MM.1S (cell line): ENCODE results near the gene SUSD2.
"Not testable (repeated sequence)": the region's sequence is repeated elsewhere in the genome, so short reads cannot be mapped to it uniquely, and the experiment has no call there.

Experiments used
- DNase-seq: peaks from one replicate; pipeline ENCODE4 v3.0.0-alpha.2; 2015
- H2AFZ ChIP-seq: fragments of 300-600 bp; sonication (generic); 2 replicates; pipeline ENCODE4 v1.6.0; 2016; ENCODE audit warnings: antibody characterized with exemption, low read length
- H3F3A ChIP-seq: fragments of 300-600 bp; sonication (generic); 2 replicates; pipeline ENCODE4 v1.6.1; 2016; ENCODE audit warnings: mild to moderate bottlenecking, antibody characterized with exemption, low read length, moderate library complexity, mixed read lengths; ENCODE audit not compliant: insufficient read depth
- H3K27ac ChIP-seq: fragments of 300-600 bp; sonication (generic); 2 replicates; pipeline ENCODE4 v1.5.1; 2016; ENCODE audit warnings: mild to moderate bottlenecking, low read length
- H3K27me3 ChIP-seq: fragments of 300-600 bp; sonication (generic); replicated peaks from 2 replicates; pipeline ENCODE4 v1.6.0; 2016; ENCODE audit warnings: low read length; ENCODE audit not compliant: insufficient read depth
- H3K36me3 ChIP-seq: fragments of 300-600 bp; sonication (generic); replicated peaks from 2 replicates; pipeline ENCODE4 v1.6.1; 2016; ENCODE audit warnings: mild to moderate bottlenecking, low read length, mixed read lengths; ENCODE audit not compliant: insufficient read depth
- H3K4me1 ChIP-seq: fragments of 300-600 bp; sonication (generic); 2 replicates; pipeline ENCODE4 v1.6.1; 2016; ENCODE audit warnings: low read length, mixed read lengths
- H3K4me2 ChIP-seq: fragments of 300-600 bp; sonication (generic); 2 replicates; pipeline ENCODE4 v1.6.0; 2016; ENCODE audit warnings: low read depth, low read length
- H3K4me3 ChIP-seq: fragments of 300-600 bp; sonication (generic); 2 replicates; pipeline ENCODE4 v1.5.1; 2016; ENCODE audit warnings: low read length, mixed read lengths
- H3K79me2 ChIP-seq: fragments of 300-600 bp; sonication (generic); 2 replicates; pipeline ENCODE4 v1.6.1; 2016; ENCODE audit warnings: mixed run types, low read length, mixed read lengths
- H3K9ac ChIP-seq: fragments of 300-600 bp; sonication (generic); 2 replicates; pipeline ENCODE4 v1.6.1; 2016; ENCODE audit warnings: low read length, mixed read lengths
- H3K9me2 ChIP-seq: fragments of 300-600 bp; sonication (generic); replicated peaks from 2 replicates; pipeline ENCODE4 v1.6.1; 2016; ENCODE audit warnings: mild to moderate bottlenecking, low read length, mixed read lengths; ENCODE audit not compliant: insufficient read depth
- H3K9me3 ChIP-seq: fragments of 300-600 bp; sonication (generic); replicated peaks from 2 replicates; pipeline ENCODE4 v1.6.1; 2016; ENCODE audit warnings: mild to moderate bottlenecking, low read length, mixed read lengths; ENCODE audit not compliant: insufficient read depth
- H4K20me1 ChIP-seq: fragments of 300-600 bp; sonication (generic); 2 replicates; pipeline ENCODE4 v1.6.1; 2016; ENCODE audit warnings: mild to moderate bottlenecking, low read length, moderate library complexity, mixed read lengths; ENCODE audit not compliant: insufficient read depth
- EZH2 ChIP-seq: fragments of 300-600 bp; sonication (generic); optimal IDR thresholded peaks from 2 replicates; pipeline ENCODE3; 2017; ENCODE audit warnings: low read depth, mild to moderate bottlenecking, antibody characterized with exemption, low read length, mixed read lengths
- EZH2phosphoT487 ChIP-seq: fragments of 300-600 bp; sonication (generic); IDR thresholded peaks from 2 replicates; pipeline ENCODE4 v1.6.1; 2018; ENCODE audit warnings: antibody characterized with exemption, low read length
- TF ChIP-seq, protein P1 (sequence below): fragments of 300-600 bp; sonication (generic); IDR thresholded peaks from 2 replicates; pipeline ENCODE4 v1.5.1; 2016; ENCODE audit warnings: antibody characterized with exemption, low read length, mixed read lengths

The SUSD2 gene

DNA sequence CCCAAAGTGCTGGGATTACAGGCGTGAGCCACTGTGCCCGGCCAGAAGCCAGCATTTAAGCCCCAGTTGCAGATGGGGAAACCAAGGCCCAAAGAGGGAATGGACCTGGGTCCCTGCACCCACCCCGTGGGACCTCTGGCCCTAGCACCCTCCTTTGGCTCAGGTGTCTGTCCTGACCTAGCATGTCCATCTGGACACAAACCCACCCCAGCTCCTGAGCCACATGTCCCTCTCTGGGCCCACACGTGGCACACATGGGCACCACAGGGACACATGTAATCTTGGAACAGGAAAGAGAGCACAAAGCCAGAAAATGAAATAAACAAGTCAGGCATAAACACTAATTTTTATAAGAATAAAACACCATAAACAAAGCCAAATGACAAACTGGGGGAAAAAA is 54.0 kb downstream of the SUSD2 start:
- no peak overlapping the region for H2AFZ ChIP-seq
- TF ChIP-seq EZH2phosphoT487 (no peak), EZH2 (no peak)
- TF ChIP-seq, protein P1, sequence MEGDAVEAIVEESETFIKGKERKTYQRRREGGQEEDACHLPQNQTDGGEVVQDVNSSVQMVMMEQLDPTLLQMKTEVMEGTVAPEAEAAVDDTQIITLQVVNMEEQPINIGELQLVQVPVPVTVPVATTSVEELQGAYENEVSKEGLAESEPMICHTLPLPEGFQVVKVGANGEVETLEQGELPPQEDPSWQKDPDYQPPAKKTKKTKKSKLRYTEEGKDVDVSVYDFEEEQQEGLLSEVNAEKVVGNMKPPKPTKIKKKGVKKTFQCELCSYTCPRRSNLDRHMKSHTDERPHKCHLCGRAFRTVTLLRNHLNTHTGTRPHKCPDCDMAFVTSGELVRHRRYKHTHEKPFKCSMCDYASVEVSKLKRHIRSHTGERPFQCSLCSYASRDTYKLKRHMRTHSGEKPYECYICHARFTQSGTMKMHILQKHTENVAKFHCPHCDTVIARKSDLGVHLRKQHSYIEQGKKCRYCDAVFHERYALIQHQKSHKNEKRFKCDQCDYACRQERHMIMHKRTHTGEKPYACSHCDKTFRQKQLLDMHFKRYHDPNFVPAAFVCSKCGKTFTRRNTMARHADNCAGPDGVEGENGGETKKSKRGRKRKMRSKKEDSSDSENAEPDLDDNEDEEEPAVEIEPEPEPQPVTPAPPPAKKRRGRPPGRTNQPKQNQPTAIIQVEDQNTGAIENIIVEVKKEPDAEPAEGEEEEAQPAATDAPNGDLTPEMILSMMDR: no peak
- H3K4me3 ChIP-seq: no peak overlapping the region
- H4K20me1 ChIP-seq: no peaks in the 10 kb centered on the region
- H3K9ac ChIP-seq: no peak overlapping the region
- DNase-seq: no peak
- H3K79me2 ChIP-seq: no peaks in the 10 kb centered on the region
- no peak overlapping the region for H3K27ac ChIP-seq
- H3K36me3 ChIP-seq: no peaks in the 10 kb centered on the region
- no peaks in the 10 kb centered on the region for H3K9me2 ChIP-seq
- no peaks in the 10 kb centered on the region for H3F3A ChIP-seq
- H3K4me2 ChIP-seq: no peak overlapping the region
- no peaks in the 10 kb centered on the region for H3K4me1 ChIP-seq
- H3K27me3 ChIP-seq: no peaks in the 10 kb centered on the region
- H3K9me3 ChIP-seq: no peaks in the 10 kb centered on the region

DNA sequence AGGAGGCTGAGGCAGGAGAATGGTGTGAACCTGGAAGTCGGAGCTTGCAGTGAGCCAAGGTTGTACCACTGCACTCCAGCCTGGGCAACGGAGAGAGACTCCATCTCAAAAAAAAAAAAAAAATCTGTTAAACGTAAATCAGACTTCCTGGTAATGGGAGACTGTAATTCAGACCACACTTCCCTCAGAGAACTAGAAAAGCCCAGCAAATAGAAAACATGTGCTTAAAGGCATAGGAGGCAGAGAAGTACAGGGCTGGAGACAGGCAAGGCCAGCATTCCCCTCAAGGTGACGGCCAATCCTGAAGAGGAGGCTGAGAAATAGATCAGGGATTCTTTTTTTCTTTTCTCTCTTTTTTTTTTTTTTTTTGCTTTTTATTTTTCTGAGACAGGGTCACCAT is 55.4 kb downstream of the SUSD2 start:
- H3F3A ChIP-seq: no peaks in the 10 kb centered on the region
- no peak overlapping the region for H3K4me2 ChIP-seq
- no peaks in the 10 kb centered on the region for H4K20me1 ChIP-seq
- no peak overlapping the region for H2AFZ ChIP-seq
- H3K27me3 ChIP-seq: no peaks in the 10 kb centered on the region
- no peaks in the 10 kb centered on the region for H3K9me3 ChIP-seq
- H3K27ac ChIP-seq: no peak overlapping the region
- DNase-seq: no peak
- H3K9me2 ChIP-seq: no peaks in the 10 kb centered on the region
- no peaks in the 10 kb centered on the region for H3K36me3 ChIP-seq
- H3K4me3 ChIP-seq: no peak overlapping the region
- TF ChIP-seq EZH2 (no peak), EZH2phosphoT487 (no peak)
- TF ChIP-seq, protein P1: no peak
- no peak overlapping the region for H3K9ac ChIP-seq
- no peaks in the 10 kb centered on the region for H3K79me2 ChIP-seq
- no peaks in the 10 kb centered on the region for H3K4me1 ChIP-seq

DNA sequence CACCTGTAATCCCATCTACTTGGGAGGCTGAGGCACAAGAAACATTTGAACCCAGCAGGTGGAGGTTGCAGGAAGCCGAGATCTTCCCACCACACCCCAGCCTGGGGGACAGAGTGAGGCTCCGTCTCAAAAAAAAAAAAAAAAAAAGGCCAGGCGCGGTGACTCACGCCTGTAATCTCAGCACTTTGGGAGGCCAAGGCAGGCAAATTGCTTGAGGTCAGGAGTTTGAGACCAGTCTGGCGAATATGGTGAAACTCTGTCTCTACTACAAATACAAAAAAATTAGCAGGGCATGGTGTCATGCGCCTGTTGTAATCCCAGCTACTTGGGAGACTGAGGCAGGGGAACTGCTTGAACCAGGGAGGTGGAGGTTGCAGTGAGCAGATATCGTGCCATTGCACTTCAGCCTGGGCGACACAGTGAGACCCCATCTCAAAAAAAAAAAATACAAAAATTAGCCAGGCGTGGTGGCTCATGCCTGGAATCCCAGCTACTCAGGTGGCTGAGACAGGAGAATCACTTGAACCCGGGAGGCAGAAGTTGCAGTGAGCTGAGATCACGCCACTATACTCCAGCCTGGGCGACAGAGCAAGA is 56.9 kb downstream of the SUSD2 start:
- not testable (repeated sequence) for DNase-seq, H3F3A ChIP-seq, H3K4me1 ChIP-seq, H3K9me2 ChIP-seq, H2AFZ ChIP-seq, H3K36me3 ChIP-seq, H4K20me1 ChIP-seq, H3K4me3 ChIP-seq, H3K79me2 ChIP-seq, H3K4me2 ChIP-seq, H3K27ac ChIP-seq, H3K9ac ChIP-seq, H3K27me3 ChIP-seq, H3K9me3 ChIP-seq
